T-helper 1 cell treated with Interleukin-12 subunit alpha and Interleukin-12 subunit beta and Interleukin-4 antibody, amounts not matched to agents 30 ng/mL and 1 ng/mL, for 36 hours (primary cell): ENCODE data around the gene BCL10. TPM values are rescaled to one million over a fixed set of nuclear protein-coding genes. Genes with fewer than 3 reads are reported as not detected.
"Not testable (repeated sequence)": the region's sequence is repeated elsewhere in the genome, so short reads cannot be mapped to it uniquely, and the experiment has no call there.

ENCODE experiments used
- intact Hi-C: fragments of 100-400 bp; cut with micrococcal nuclease; formaldehyde crosslinking; loops from one replicate; pipeline ENCODE4 v1.15.1; 2024
- total RNA-seq: library from RNA; stranded (reverse); gene quantifications from 2 replicates; pipeline ENCODE4 v1.2.3, GENCODE V29; 2022

Gene BCL10
- total RNA-seq, 1 donor from 2014 or later, result 30.1 TPM

DNA sequence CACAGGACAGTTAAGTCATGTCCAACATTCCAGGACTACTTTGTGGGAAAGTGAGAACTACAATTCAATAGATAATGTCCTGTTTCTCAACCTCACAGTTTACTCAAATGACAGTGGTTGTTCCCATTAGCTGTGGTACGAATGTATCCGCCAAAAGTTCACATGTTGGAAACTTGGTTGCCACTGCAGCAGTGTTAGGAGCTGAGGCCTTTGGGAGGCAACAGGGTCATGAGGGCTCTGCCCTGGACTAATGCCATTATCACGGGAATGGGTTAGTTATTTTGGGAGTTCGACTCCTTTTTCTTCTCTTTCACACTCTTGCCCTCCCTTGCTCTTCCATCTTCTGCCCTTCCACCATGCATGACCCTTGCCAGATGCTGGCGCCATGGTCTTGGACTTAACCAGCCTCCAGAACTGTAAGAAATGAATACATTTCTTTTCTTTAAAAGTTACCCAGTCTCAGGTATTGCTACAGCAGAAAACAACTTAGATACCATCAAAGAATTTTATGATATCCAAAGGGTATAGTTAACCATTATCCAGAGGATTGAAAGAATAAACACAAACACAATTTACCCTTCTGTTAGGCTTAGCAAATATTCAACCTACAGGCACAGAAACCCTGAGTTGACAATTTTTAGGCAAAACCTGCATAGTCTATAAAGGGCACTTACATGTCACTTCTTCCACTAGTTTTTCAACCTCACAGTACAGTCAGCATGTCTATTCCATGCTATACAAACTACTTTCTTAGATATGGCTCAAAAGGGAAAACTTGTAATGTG lies 7.4 kb downstream of the BCL10 start:
- intact Hi-C loops, result no loop called here

DNA sequence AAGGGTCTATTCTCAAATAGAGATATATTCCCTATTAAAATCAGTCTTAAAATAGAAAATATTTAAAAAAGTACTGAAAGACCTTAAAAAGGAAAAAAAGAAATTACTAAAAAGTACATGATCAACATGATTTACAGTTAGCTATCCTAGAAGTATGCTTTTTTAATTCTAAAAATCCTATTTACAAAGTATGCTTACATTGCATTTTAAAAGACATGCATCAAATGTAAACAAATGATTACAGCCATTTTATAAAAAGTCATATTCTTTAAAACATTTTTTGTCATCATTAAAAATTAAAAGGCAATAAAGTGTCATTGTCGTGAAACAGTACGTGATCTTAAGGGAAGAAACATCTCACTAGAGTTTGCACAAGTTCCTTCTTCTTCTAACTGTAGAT lies 9.1 kb downstream of the BCL10 start:
- intact Hi-C loops, result no loop called here

DNA sequence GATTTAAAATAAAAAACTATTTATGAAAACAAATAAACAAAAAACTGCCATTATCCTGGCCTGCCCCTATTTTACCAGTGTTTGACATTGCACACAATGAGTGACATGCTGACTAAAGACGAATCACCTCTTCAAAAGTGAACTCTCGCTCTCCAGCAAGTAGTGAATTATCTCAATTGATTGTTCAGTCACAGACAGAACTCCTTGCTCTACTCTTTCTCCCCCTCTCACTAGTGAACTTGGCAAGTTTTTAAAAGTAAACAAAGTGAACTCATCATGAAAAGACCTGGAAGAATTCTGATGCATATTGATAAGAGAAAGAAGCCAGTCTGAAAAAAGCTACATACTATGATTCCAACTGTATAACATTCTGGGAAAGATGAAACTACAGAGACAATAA lies 12.3 kb downstream of the BCL10 start:
- intact Hi-C loops, result no loop called here

DNA sequence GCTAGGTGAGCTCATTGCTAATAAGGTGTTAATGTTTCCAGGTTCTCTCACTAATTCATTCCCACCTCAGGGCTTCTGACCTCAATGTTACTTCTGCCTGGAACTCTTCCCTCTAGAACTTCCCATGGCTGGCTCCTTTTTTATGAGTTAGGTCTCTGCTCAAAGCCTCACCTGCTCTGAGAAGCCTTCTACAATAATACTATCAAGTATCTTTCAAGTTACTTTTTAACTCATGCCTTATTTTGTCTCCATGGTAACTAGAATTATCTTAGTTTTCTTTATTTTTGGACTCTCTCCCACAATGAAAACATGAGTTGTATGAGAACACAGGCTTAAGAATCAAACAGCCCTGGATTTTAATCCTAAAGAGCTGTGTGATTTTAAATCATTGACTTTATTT lies 13.4 kb downstream of the BCL10 start:
- intact Hi-C loops, result no loop called here

DNA sequence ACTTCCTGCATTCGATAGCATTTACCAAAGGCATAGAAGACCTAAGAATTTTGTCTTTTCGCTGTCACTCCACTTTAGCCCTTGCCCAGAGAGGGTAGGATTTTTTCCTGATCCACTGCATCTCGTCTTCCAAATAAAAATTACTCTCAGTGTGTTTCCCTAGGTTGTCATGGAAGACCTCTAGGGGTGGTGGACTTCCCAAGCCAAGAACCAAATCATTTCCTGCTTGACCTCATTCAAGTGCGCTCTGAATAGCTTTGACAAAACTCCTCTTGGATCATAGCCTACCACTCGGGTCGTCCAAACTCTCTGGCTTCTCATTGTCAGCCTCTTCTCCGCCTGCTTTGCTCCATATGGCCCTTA lies 16.5 kb downstream of the BCL10 start:
- intact Hi-C loops, result loop anchor here (1.0 to 5.0 kb wide), 17 partner anchors 16 to 1113 kb away; partner anchors contain the start of genes BCL10, GNG5, MCOLN2 and SPATA1

DNA sequence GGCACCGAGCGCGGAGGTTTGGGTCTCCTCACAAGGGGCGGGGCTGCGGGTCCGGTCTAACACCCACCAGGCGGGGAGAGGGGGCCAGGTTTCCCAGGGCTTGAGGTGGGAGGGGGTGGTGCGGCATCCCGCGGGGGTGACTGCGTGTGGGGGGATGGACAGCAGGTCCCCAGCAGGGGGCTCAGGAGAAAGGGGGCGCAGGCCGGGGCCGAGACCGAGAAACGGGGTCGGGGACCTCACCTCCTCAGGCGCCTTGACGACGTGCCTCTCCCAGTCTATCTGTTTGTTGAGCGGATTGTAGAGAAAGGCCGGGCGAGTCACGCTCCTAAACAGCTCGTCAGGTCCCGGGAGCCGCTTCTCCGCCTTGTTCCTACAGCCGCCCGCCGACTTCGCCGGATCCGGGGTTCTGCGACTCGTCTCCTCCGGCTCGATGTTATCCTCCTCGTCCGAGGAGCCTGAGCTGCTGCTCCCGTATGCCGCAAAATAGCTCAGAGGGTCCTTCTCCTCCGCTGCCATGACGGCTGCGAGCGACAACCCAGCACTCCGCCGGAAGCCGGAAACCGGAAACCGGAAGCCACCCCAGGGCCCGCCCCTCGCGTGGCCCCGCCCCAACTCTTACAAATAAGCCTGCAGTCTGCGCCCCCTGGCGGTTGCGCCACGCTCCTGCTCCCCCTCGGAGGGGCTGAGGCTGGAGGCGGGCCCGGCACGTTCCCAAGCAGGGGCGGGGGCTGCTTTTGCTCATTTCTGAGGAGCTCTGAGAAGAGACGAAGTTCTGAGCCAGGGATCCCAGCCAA lies 17.1 kb downstream of the BCL10 start, which contains the start of gene C1orf52:
Gene C1orf52, minus strand, starts transcription at position 545 of the 794 bp plus-strand sequence. Its CDS starts 29 bp downstream, at position 516.
- intact Hi-C loops, result loop anchor here (1.0 to 5.0 kb wide), 17 partner anchors 17 to 1112 kb away; partner anchors contain the start of genes BCL10, GNG5, MCOLN2 and SPATA1

DNA sequence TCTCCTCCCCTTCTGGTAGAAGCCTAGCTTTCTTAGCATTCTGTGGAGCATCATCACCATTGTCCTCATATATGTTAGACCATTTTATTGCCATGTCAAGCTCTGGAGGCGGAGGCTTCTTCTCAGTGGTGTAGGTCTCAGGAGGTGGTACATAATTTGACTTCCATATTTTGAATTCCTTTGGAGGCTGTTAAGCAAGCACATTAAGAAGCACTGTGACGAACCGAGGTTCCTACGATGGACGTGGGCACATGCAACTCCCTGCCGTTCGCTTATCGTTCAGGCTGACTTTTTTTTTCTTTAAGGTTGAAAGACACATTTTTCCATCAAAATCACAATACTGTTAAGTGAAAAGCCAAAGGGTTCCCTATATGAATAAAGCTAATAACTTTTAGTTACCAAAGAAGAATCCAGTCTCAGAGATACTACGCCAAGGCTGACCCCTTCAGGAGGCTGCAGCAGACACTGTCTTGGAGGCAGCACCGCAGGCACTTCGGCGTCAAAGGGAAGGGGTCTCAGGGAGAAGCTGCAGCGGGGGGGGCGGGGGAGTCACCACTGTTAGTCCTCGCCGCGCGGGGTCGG lies 17.8 kb downstream of the BCL10 start:
- intact Hi-C loops, result loop anchor here (1.0 to 5.0 kb wide), 17 partner anchors 18 to 1111 kb away; partner anchors contain the start of genes BCL10, GNG5, MCOLN2 and SPATA1

DNA sequence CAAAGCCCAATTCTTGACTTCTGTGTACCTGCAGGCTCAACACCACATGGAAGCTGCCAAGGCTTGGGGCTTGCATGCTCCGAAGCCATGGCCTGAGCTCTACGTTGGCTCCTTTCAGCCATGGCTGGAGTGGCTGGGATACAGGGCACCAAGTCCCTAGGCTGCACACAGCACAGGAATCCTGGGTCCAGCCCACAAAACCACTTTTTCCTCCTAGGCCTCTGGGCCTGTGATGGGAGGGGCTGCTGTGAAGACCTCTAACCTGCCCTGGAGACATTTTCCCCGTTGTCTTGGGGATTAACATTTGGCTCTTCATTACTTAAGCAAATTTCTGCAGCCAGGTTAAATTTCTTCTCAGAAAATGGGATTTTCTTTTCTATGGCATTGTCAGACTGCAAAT lies 27.4 kb downstream of the BCL10 start:
- intact Hi-C loops, result not testable (repeated sequence)

DNA sequence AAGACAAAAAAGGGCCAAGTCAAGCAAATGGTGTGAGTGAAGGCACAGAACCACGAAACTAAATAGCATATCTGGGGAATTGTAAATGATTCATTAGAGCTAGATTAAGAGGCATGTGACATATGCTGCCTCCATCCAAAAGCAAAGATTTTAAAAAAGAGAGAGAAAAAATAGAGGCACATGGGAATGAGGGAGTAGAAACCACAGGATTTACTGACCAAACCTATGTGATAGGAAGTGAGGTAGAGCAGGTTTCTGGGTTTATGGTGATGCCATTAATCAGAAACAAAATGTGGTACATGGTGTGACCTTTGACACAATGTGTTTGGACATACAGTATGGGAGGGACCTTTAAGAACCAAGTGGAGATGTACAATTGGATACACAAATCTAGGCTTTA lies 30.5 kb downstream of the BCL10 start:
- intact Hi-C loops, result no loop called here

DNA sequence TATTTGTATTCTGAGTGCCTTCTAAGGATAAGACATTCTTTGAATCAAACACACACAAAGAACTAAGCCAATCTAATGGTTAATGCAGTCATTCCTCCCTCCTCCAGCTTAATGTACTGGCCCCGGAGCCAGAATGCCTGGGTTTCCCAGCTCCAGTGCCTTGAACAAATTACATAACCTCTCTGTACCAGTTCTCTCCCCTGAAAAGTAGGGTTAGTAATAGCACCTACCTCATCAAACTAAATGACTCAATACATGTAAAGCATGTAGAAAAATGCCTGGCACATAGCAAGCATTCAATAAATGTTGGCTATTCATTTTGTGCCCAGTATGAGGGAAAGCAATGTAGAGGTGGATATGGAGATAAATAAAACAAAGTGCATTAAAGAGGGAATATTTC lies 31.0 kb downstream of the BCL10 start:
- intact Hi-C loops, result no loop called here

DNA sequence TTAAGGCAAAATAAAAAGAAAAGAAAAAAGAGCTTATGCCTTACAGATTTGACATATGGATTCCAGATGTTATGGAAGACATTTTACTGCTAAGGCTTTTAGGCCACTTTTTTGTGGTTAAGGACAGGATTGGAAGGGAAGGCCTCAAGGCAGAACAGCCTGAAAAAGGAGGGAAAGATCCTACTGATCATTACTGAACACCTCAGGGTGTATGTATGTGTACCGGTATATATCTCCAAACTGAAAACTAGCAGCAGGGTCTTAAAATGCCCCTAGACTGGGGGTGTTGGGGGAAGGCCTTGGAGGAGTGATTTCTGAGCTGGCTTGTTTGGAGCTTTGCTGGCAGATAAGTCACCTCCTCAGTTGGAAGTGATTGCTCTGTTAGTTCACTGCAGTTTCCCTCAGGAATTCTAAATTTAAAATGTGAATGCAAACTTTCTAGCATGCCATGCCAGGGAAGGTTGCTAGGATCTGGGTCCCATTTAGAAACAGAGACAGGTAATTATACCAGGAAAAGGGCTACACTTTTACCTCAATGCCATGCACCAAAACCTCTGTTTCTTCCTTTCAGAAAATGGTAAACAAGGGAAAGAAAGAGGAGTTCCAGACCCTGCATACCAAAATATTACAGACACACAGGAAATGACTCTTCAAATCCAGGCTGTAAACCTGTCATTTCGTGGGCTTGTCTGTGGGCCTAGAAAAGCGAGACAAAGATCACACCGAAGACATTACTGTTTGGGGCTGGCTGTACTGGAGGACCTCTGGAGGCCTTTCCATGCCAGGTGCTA lies 32.0 kb downstream of the BCL10 start:
- intact Hi-C loops, result no loop called here

DNA sequence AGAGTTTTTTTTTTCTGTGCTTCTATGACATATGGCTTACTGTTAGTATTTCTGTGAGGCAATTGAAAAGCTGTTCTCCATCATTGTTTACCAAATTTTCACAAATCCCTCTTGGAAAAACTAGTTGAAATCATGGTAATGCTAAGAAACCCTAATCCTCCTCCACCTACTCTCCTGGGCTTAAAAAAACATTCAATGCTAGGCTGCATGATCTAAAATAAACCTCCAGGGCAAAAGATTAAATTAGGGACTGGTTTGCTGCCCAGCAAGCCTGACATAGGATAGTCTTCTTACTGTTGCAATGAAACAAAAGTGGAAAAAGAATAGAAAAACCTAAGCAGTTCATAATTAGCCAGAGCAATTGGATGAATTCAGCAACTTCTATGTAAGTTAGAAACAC lies 33.1 kb downstream of the BCL10 start:
- intact Hi-C loops, result no loop called here

DNA sequence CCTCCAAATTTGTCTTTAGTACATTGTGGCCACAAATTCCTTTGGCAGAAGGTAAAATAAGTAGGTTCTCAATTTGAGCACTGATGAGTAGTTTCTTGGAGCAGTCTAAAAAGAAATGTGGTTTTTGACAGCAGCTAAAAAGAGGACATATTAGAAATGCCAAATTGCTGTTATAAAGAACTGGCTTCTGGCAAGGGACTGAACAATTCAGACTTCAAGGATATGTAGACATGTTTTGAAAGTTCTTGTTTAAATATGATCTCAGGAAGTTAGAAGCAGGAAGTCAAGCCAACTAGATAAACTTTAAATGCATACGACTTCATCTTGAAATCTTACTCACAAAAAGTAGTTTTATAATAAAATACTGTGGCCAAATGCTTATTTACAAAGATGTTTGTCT lies 35.8 kb downstream of the BCL10 start:
- intact Hi-C loops, result loop anchor here (1.0 kb wide), 1 partner anchor 295 kb away; no protein-coding TSS in a partner anchor

DNA sequence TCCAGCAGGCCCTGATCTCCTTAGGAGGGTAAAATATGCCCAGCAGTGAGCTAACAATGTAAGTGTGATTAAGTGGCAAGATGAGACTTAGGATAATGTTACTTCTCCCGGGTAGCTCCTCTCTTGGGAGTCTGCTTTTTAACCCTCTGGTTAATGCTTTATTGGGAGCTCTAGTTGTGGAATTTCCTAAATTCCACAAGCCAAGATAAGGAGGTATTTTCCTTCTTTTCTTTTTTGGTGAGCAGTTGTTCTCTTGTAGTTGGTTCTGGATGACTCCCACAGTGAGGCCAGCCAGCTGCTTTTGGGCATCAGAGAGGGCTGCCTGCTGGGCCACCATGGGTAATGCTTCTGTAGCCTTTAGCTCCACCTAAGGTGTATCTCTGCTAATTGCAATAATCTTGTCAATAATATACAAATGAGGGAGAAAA lies 36.2 kb downstream of the BCL10 start:
- intact Hi-C loops, result loop anchor here (1.0 kb wide), 1 partner anchor 295 kb away; no protein-coding TSS in a partner anchor

DNA sequence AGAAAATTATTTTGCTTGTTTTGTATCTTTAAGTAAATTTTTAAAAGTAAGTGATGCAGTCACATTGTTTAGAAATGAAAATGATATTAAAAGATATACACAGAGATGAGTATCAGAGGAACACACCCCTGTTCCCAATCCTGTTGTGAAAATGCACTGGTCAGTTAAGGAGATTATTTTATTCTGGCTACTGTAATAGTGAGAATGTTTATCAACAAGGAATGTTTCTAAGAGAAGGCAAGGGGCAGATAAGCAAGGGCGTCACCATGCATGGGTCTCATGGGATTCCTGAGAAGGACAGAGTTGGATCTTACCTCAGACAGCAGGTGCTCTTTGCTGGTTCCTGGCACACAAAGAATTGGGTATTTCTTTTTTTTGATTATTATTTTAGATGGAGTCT lies 38.8 kb downstream of the BCL10 start:
- intact Hi-C loops, result no loop called here

DNA sequence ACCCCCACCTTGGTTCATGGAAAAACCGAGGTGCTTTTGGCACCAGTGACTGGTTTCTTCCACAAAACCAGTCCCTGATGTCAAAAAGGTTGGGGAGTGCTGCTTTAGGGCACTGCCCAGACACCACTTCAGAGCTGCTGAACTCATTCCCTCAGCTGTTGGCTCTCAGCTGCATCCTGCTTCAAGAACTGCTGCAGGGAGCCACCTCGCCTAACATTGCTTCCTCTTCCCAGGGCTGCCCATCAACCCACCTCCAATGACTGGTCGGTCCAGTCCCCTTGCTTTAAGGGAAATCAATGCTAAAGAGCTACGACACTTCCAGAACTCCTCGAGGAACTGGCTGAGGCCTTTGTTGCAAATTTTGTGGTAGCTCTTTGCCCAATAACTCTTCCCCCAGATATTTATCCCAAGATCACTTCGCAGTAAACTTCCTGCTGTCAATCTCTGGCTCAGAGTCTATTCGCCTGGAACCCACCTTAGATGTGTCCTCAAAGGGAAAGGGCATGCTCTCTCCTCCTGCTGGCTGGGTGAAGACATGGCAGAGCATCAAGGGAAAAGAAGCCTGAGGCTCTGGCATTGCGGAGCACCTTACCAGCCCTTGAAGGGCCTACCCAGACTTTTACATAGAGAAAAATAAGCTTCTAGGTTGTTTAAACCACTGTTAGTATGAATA lies 46.0 kb downstream of the BCL10 start:
- intact Hi-C loops, result no loop called here

DNA sequence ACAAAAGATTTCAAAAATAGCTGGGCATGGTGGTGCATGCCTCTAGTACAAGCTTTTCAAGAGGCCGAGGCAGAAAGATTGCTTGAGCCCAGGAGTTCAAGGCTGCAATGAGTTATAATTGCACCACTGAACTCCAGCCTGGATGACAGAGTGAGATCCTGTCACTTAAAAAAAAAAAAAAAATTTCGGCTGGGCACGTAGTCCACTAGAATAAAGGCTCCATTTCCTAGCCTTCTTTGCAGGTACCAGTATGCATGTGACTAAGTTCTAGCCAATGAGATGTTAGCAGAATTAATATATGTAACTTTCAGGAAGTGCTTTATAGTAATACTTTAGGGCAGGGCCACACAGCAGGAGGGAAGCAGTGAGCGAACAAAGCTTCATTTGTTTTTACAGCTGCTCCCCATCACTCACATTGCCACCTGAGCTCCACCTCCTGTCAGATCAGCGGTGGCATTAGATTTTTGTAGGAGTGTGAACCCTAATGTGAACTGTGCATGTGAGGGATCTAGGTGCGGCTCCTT lies 46.8 kb downstream of the BCL10 start:
- intact Hi-C loops, result no loop called here

DNA sequence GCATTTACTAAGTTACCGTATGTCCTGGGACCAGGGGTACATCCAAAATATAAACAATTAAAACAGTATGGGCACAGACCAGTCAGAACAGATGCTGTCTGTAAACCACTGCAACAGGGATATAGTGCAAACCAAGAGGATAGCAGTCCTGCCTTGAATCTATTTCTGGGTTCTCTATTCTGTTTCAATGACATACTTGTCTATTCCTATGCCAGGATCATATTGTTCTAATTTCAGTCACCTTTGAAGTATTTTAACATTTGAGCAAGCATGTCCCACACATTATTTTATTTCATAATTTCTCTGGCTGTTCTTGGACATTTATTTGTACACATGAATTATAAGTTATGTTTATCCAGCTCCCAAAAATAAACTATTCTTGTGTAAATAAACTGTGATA lies 47.5 kb downstream of the BCL10 start:
- intact Hi-C loops, result no loop called here

DNA sequence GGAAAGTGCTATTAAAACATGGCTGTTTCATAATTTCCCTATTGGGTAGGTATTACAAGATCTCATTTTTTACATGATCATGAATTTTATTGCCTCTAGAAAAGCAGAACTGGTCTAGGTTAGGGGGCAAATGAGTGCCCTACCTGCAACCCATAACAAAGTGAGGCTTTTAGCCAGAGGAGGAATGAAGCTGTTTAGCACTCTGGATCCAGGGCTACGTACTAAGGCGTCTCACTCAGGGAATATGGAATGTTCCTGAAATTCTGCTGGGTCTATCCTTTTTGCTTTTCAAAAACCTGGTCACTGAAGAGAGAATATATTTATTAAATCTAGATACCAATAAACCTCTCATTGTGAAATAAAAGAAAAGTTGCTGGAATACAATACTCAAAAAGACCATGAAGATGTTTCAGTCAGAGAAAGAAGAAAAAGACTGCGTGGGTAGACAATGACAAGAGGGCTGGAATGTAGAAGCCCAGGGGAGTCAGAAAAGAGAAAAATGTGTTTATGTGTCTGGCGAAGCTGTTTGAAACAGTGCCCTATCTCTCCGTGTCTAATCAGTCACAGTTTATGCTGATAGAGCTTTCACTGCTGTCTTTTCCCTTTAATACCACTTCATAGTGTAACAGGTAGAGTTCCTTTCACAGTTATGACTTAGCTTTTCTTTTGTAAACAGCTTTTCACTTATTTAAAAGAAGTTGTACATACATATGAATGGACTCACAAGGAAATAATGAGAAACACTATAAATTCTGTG lies 50.6 kb downstream of the BCL10 start:
- intact Hi-C loops, result no loop called here
